ENCODE results near the gene KDM7A. TPM values are rescaled to one million over a fixed set of nuclear protein-coding genes. Genes with fewer than 3 reads are reported as not detected.

The KDM7A gene
- total RNA-seq, 1 experiment from 2014 or later = 6.6 TPM

- Histone ChIP-seq H3K14ac (ENCODE audit: insufficient read depth, low read length) (no peak overlapping the region), H3K27me3 (ENCODE audit: insufficient read depth, low read length) (no peaks in the 10 kb centered on the region), H3K23ac (ENCODE audit: insufficient read length, low read depth, low read length) (no peak overlapping the region), H2BK5ac (ENCODE audit: insufficient read length, low read length) (no peak overlapping the region), H3K79me2 (ENCODE audit: insufficient read depth, low read length) (no peaks in the 10 kb centered on the region), H3K9me3 (ENCODE audit: control insufficient read depth, low read depth, low read length) (no peaks in the 10 kb centered on the region), H2BK120ac (ENCODE audit: low read depth, low read length, poor library complexity, severe bottlenecking) (no peak overlapping the region), H3K4ac (ENCODE audit: low read depth, low read length) (no peak overlapping the region), H3K27ac (ENCODE audit: insufficient read length, low read depth, low read length) (no peak overlapping the region), H4K20me1 (ENCODE audit: control insufficient read depth, insufficient read depth, insufficient read length) (no peaks in the 10 kb centered on the region), H3K23me2 (ENCODE audit: insufficient read length, low read depth, low read length, poor library complexity, severe bottlenecking) (no peaks in the 10 kb centered on the region), H3K4me1 (ENCODE audit: insufficient read depth, low read length) (no peaks in the 10 kb centered on the region), H2BK15ac (ENCODE audit: low read depth, low read length) (no peak overlapping the region), H2BK20ac (ENCODE audit: low read depth, low read length, poor library complexity, severe bottlenecking) (no peak overlapping the region), H4K5ac (ENCODE audit: insufficient read length, low read depth, low read length) (no peak overlapping the region), H2BK12ac (ENCODE audit: insufficient read length, low read depth, low read length) (no peak overlapping the region), H3K9ac (ENCODE audit: extremely low read depth, insufficient read length, low read length) (no peak overlapping the region), H3K18ac (ENCODE audit: insufficient read length, low read depth, low read length) (no peak overlapping the region), H3K79me1 (ENCODE audit: insufficient read depth, low read depth, low read length, poor library complexity, severe bottlenecking) (no peaks in the 10 kb centered on the region), H2AK5ac (ENCODE audit: insufficient read length, low read length) (no peak overlapping the region), H3T11ph (ENCODE audit: low read length) (no peak overlapping the region), H2AFZ (ENCODE audit: low read length) (no peak overlapping the region), H4K91ac (ENCODE audit: insufficient read length, low read depth, low read length) (no peak overlapping the region), H4K8ac (replicated peaks; ENCODE audit: insufficient read length, low read depth, low read length) (no peak overlapping the region), H3K56ac (ENCODE audit: insufficient read length, low read depth, low read length) (no peak overlapping the region), H3K4me2 (ENCODE audit: insufficient read depth, insufficient read length, low read length) (no peak overlapping the region)
- H3K27ac Mint-ChIP-seq = no peak overlapping the region
- DNase-seq = no peak
- H3K36me3 Mint-ChIP-seq (ENCODE audit: insufficient read depth in 1 of 3, low read depth in 3 of 3) = no peaks in the 10 kb centered on the region
- no peak overlapping the region for H3K4me3 Mint-ChIP-seq
- peaks cover 1% of the 10 kb centered on the region; the same call in 1 of the 2 replicates for H3K27me3 Mint-ChIP-seq (ENCODE audit: low read depth)
- no peak for TF ChIP-seq CTCF (conservative IDR thresholded peaks at IDR 0.05)
- peaks cover 7 to 12% of the 10 kb centered on the region in 2 experiments for H3K4me1 Mint-ChIP-seq
- H3K9me3 Mint-ChIP-seq = no peaks in the 10 kb centered on the region; a peak in 1 of 5 replicates
Measured at GRCh38 chr7:140190588-140190987, 13.8 kb upstream of the KDM7A start.

All from H9 (cell line).